ENCODE data around the gene ANO2. TPM values are rescaled to one million over a fixed set of nuclear protein-coding genes. Genes with fewer than 3 reads are reported as not detected.

Gene ANO2
- total RNA-seq, 1 experiment from 2014 or later: 0.68 TPM

DNA sequence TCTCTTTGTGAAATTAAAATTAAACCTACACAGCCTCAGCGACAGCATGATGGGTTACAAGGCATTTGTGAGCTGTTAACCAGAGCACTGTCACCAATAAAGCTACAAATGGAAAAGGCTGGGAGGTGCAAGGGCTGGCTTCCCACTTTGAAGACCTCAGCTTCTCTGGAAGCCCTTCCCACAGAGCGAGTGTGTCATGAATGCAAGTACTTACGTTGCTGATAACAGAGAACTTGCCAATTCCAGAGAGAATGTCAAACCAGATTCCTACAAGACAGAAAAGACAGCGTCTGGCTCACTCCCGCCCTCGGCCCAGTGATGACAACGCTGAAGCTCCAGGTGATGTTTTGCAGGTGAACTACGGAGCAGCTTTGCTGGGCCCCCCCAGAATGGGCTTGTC lies 367.3 kb downstream of the ANO2 start:
- no peaks in the 10 kb centered on the region for H3K4me1 Mint-ChIP-seq (ENCODE audit: low read depth, unreplicated experiment)
- no peaks in the 10 kb centered on the region for H3K27me3 Mint-ChIP-seq (ENCODE audit: insufficient read depth, unreplicated experiment)
- TF ChIP-seq, protein P1, sequence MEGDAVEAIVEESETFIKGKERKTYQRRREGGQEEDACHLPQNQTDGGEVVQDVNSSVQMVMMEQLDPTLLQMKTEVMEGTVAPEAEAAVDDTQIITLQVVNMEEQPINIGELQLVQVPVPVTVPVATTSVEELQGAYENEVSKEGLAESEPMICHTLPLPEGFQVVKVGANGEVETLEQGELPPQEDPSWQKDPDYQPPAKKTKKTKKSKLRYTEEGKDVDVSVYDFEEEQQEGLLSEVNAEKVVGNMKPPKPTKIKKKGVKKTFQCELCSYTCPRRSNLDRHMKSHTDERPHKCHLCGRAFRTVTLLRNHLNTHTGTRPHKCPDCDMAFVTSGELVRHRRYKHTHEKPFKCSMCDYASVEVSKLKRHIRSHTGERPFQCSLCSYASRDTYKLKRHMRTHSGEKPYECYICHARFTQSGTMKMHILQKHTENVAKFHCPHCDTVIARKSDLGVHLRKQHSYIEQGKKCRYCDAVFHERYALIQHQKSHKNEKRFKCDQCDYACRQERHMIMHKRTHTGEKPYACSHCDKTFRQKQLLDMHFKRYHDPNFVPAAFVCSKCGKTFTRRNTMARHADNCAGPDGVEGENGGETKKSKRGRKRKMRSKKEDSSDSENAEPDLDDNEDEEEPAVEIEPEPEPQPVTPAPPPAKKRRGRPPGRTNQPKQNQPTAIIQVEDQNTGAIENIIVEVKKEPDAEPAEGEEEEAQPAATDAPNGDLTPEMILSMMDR (IDR thresholded peaks at IDR 0.05; ENCODE audit: insufficient read depth in 1 of 2, low read depth in 1 of 2, low read length in 1 of 2, severe bottlenecking in 1 of 2, unreplicated experiment in 1 of 2): no peak
- intact Hi-C loops (cut with micrococcal nuclease; ENCODE audit: unreplicated experiment): no loop called here
- Histone ChIP-seq H3K4me3 (ENCODE audit: low read depth, low read length) (no peak overlapping the region), H3K9me3 (no peaks in the 10 kb centered on the region), H3K36me3 (ENCODE audit: control insufficient read depth, insufficient read depth, low read length) (no peaks in the 10 kb centered on the region), H3K27me3 (replicated peaks; ENCODE audit: control insufficient read depth, insufficient read depth, low read length) (no peaks in the 10 kb centered on the region), H3K4me1 (no peaks in the 10 kb centered on the region)
- no TSS peak for BruUV-seq (replicated peaks)
- H3K27ac Mint-ChIP-seq (ENCODE audit: unreplicated experiment): no peak overlapping the region
- H3K9me3 Mint-ChIP-seq (ENCODE audit: unreplicated experiment): no peaks in the 10 kb centered on the region
- ChIA-PET POLR2A (no interaction called here), CTCF (no interaction called here)
- no peak overlapping the region for H3K4me3 Mint-ChIP-seq (ENCODE audit: unreplicated experiment)
- no peak for DNase-seq
- no peaks in the 10 kb centered on the region for H3K36me3 Mint-ChIP-seq (ENCODE audit: insufficient read depth, unreplicated experiment)

DNA sequence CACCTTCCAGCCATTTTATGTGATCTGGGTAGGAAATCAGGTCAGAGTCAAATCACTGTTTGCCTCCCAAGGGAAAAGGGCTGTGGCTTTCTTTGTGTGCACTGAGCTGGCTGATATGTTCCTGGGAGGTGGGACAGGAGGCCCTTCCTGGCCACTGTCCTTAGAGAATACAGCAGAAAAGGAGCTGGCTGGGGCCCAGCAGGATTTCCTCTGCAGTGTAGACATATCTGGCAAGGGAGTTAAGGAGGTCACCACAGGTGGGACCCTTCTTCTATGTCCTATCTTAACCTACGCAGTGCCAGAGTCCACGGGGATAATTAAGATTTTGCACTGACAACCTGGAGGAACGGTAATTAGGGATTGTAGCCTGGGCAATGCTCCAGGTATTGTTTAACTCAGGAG lies 367.8 kb downstream of the ANO2 start:
- Mint-ChIP-seq H3K27me3 (ENCODE audit: insufficient read depth, unreplicated experiment) (no peaks in the 10 kb centered on the region), H3K4me3 (ENCODE audit: unreplicated experiment) (no peak overlapping the region), H3K9me3 (ENCODE audit: unreplicated experiment) (no peaks in the 10 kb centered on the region), H3K36me3 (ENCODE audit: insufficient read depth, unreplicated experiment) (no peaks in the 10 kb centered on the region), H3K4me1 (ENCODE audit: low read depth, unreplicated experiment) (no peaks in the 10 kb centered on the region), H3K27ac (ENCODE audit: unreplicated experiment) (no peak overlapping the region)
- no peaks in the 10 kb centered on the region for H3K36me3 ChIP-seq (ENCODE audit: control insufficient read depth, insufficient read depth, low read length)
- DNase-seq: no peak
- BruUV-seq (replicated peaks): no TSS peak
- H3K4me3 ChIP-seq (ENCODE audit: low read depth, low read length): no peak overlapping the region
- H3K4me1 ChIP-seq: no peaks in the 10 kb centered on the region
- no peaks in the 10 kb centered on the region for H3K9me3 ChIP-seq
- TF ChIP-seq, protein P1 (IDR thresholded peaks at IDR 0.05; ENCODE audit: insufficient read depth in 1 of 2, low read depth in 1 of 2, low read length in 1 of 2, severe bottlenecking in 1 of 2, unreplicated experiment in 1 of 2): no peak
- ChIA-PET POLR2A (no interaction called here), CTCF (no interaction called here)
- H3K27me3 ChIP-seq (replicated peaks; ENCODE audit: control insufficient read depth, insufficient read depth, low read length): no peaks in the 10 kb centered on the region
- intact Hi-C loops (cut with micrococcal nuclease; ENCODE audit: unreplicated experiment): no loop called here

DNA sequence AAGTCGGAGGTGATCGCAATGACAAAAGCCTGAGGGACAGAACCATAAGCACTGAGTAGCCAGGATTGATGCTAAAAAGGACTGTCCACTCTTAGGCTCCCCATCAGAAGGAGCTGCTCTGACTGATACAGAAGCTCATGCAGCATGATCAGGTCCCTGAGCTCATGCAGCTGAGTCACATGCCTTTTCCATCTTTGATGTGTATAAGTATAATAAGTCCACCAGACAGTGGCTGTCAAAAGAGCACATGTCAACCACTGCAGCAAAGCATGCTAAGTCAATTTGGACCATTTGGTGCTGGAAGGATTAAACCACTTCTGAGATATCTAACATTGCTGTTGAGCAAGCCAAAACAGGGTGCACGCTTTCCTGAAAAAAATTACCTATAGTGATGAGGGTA lies 369.1 kb downstream of the ANO2 start:
- H3K27ac Mint-ChIP-seq (ENCODE audit: unreplicated experiment): no peak overlapping the region
- TF ChIP-seq, protein P1 (IDR thresholded peaks at IDR 0.05; ENCODE audit: insufficient read depth in 1 of 2, low read depth in 1 of 2, low read length in 1 of 2, severe bottlenecking in 1 of 2, unreplicated experiment in 1 of 2): no peak
- intact Hi-C loops (cut with micrococcal nuclease; ENCODE audit: unreplicated experiment): no loop called here
- POLR2A ChIA-PET: no interaction called here
- H3K4me3 ChIP-seq (ENCODE audit: low read depth, low read length): no peak overlapping the region
- H3K36me3 Mint-ChIP-seq (ENCODE audit: insufficient read depth, unreplicated experiment): no peaks in the 10 kb centered on the region
- CTCF ChIA-PET: no interaction called here
- no peak overlapping the region for H3K4me3 Mint-ChIP-seq (ENCODE audit: unreplicated experiment)
- H3K4me1 Mint-ChIP-seq (ENCODE audit: low read depth, unreplicated experiment): no peaks in the 10 kb centered on the region
- H3K36me3 ChIP-seq (ENCODE audit: control insufficient read depth, insufficient read depth, low read length): no peaks in the 10 kb centered on the region
- DNase-seq: no peak
- BruUV-seq (replicated peaks): no TSS peak
- no peaks in the 10 kb centered on the region for H3K9me3 Mint-ChIP-seq (ENCODE audit: unreplicated experiment)
- H3K9me3 ChIP-seq: no peaks in the 10 kb centered on the region
- H3K27me3 ChIP-seq (replicated peaks; ENCODE audit: control insufficient read depth, insufficient read depth, low read length): no peaks in the 10 kb centered on the region
- H3K27me3 Mint-ChIP-seq (ENCODE audit: insufficient read depth, unreplicated experiment): no peaks in the 10 kb centered on the region
- no peaks in the 10 kb centered on the region for H3K4me1 ChIP-seq
